Esophagus muscularis mucosa (tissue), 4 donors: Measurements from ENCODE around the gene CUX1. TPM values are rescaled to one million over a fixed set of nuclear protein-coding genes. Genes with fewer than 3 reads are reported as not detected.

Source experiments
- DNase-seq: peaks from one replicate; pipeline ENCODE4 v3.0.0-alpha.2; 2017; ENCODE audit errors: extremely low spot score
- H3K27ac ChIP-seq, 4 donors: fragments of 200-600 bp; sonication (generic); replicated peaks in 1 of 4; 1 replicate in 3 of 4; 2 replicates in 1 of 4; pipeline ENCODE4 v1.5.1; 2016 to 2019; ENCODE audit warnings: mild to moderate bottlenecking in 1 of 4
- H3K27me3 ChIP-seq, 4 donors: fragments of 200-600 bp; sonication (generic); one replicate each; pipeline versions ENCODE4 v1.5.1 to v1.6.0; 2016 to 2019
- H3K36me3 ChIP-seq, 4 donors: fragments of 200-600 bp; sonication (generic); one replicate each; pipeline ENCODE4 v1.5.1; 2016 to 2019
- H3K4me1 ChIP-seq, 4 donors: fragments of 200-600 bp; sonication (generic); one replicate each; pipeline ENCODE4 v1.5.1; 2016 to 2019
- H3K4me3 ChIP-seq, 4 donors: fragments of 200-600 bp; sonication (generic); 1 replicate in 2 of 4; 2 replicates in 2 of 4; pipeline ENCODE4 v1.5.1; 2016 to 2019; ENCODE audit warnings: mild to moderate bottlenecking in 4 of 4, moderate library complexity in 1 of 4
- H3K9me3 ChIP-seq, 4 donors: fragments of 200-600 bp; sonication (generic); 1 replicate in 3 of 4; 2 replicates in 1 of 4; pipeline ENCODE4 v1.5.1; 2016 to 2019
- EP300 ChIP-seq: sonication (generic); formaldehyde crosslinking; IDR thresholded peaks from one replicate; pipeline ENCODE4 v1.6.1; 2017; ENCODE audit warnings: antibody characterized with exemption
- POLR2A ChIP-seq: fragments of 450-650 bp; IDR thresholded peaks from one replicate; pipeline ENCODE4 v1.6.1; 2017; ENCODE audit warnings: antibody characterized with exemption, moderate library complexity, mild to moderate bottlenecking, low read depth
- POLR2AphosphoS5 ChIP-seq, 2 donors: sonication (generic); formaldehyde crosslinking; IDR thresholded peaks; one replicate each; pipeline ENCODE4 v1.6.1; 2017; ENCODE audit warnings: antibody characterized with exemption in 2 of 2
- WGBS: methylation state at CpG from one replicate; pipeline ENCODE4 v1.1.5; 2018; 5-methylcytosine and 5-hydroxymethylcytosine counted together
- intact Hi-C: fragments of 100-400 bp; cut with DNase I; formaldehyde crosslinking; loops from one replicate; pipeline ENCODE4 v1.15.1; 2023
- total RNA-seq, 4 donors: library from RNA; depleted of rRNA; stranded (reverse); fragments of >200 nt; gene quantifications; one replicate each; pipeline versions ENCODE4 v1.1.0 to v1.2.1, GENCODE V29; 2016
- TF ChIP-seq, protein P1 (sequence below), 3 experiments: fragments of 200-600 bp in 2 of 3; fragments of 450-650 bp in 1 of 3; sonication (generic) in 2 of 3; IDR thresholded peaks; one replicate each; pipeline ENCODE4 v1.5.1; 2017 to 2019; ENCODE audit warnings: antibody characterized with exemption in 3 of 3, mild to moderate bottlenecking in 2 of 3, moderate library complexity in 1 of 3

The CUX1 gene
- total RNA-seq, 4 donors from 2014 or later = 61.5 to 136 (median 92.3) TPM

DNA sequence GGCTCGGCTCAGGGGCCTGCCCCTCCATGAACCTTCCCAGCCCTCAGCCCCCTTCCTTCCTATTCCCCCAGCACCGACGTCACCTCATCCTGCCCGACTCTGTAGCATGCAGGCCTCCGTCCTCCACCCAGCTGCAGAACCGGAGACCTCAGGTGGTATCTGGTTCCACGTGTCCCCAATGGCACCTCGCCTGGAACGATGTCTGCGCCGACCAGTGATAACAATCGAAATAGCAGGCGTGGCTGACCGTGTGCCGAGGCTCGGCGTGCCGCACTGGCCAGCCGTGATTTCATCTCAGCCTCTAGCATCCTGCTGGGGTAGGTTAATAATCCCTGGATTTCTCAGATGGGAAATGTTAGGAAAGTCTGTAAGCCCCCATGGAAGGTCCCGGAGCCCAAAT lies 171.7 kb downstream of the CUX1 start:
- H3K4me3 ChIP-seq = no peak overlapping the region
- no peak for DNase-seq
- H3K9me3 ChIP-seq = no peaks in the 10 kb centered on the region
- TF ChIP-seq POLR2A (no peak), EP300 (no peak), POLR2AphosphoS5 (IDR thresholded peaks at IDR 0.05) (no peak)
- TF ChIP-seq, protein P1, sequence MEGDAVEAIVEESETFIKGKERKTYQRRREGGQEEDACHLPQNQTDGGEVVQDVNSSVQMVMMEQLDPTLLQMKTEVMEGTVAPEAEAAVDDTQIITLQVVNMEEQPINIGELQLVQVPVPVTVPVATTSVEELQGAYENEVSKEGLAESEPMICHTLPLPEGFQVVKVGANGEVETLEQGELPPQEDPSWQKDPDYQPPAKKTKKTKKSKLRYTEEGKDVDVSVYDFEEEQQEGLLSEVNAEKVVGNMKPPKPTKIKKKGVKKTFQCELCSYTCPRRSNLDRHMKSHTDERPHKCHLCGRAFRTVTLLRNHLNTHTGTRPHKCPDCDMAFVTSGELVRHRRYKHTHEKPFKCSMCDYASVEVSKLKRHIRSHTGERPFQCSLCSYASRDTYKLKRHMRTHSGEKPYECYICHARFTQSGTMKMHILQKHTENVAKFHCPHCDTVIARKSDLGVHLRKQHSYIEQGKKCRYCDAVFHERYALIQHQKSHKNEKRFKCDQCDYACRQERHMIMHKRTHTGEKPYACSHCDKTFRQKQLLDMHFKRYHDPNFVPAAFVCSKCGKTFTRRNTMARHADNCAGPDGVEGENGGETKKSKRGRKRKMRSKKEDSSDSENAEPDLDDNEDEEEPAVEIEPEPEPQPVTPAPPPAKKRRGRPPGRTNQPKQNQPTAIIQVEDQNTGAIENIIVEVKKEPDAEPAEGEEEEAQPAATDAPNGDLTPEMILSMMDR (IDR thresholded peaks at IDR 0.05) = no peak
- intact Hi-C loops = no loop called here
- WGBS = 92% methylated on average over 20 of the region's 20 CpGs
- H3K27ac ChIP-seq = no peak overlapping the region
- peaks cover 8 to 25% (median 19%) of the 10 kb centered on the region in 4 donors for H3K4me1 ChIP-seq
- no peaks in the 10 kb centered on the region for H3K36me3 ChIP-seq
- no peaks in the 10 kb centered on the region for H3K27me3 ChIP-seq

DNA sequence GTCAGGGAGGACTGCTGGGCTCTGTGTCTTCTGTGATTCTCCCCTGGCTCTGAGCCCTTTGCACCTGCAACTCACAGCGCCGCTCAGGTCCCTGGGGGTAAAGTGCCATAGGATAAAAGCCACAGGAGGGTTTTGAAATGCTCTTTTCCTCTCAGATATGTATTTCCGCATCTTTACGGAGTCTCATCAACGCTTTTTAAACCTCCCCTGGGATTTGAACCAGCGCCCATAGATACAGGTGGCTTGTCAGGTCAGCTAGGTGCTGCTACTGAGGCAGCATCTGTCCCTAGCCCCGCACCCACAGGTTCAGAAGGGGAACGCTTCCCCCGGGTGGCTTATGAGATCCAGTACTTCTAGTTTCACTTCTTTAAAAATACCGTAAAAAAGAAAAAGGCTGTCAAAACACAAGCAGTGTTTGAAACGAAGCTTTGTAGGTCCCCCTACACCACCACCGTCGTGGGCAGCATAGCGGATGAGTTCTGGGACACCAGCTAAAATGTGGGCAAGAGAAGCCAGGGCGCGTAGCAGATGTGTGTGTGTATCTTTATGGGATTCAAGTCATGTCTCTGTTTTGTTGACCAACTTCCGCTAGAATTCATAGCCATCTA lies 173.5 kb downstream of the CUX1 start:
- no peaks in the 10 kb centered on the region for H3K27me3 ChIP-seq
- H3K36me3 ChIP-seq = no peaks in the 10 kb centered on the region
- H3K4me3 ChIP-seq = no peak overlapping the region
- no peaks in the 10 kb centered on the region for H3K9me3 ChIP-seq
- DNase-seq = no peak
- intact Hi-C loops = no loop called here
- peaks cover 0 to 14% (median 11%) of the 10 kb centered on the region in 4 donors for H3K4me1 ChIP-seq
- WGBS = 89% methylated on average over 17 of the region's 17 CpGs
- H3K27ac ChIP-seq = no peak overlapping the region
- TF ChIP-seq POLR2A (no peak), EP300 (no peak), POLR2AphosphoS5 (IDR thresholded peaks at IDR 0.05) (no peak)
- TF ChIP-seq, protein P1 (IDR thresholded peaks at IDR 0.05) = no peak

DNA sequence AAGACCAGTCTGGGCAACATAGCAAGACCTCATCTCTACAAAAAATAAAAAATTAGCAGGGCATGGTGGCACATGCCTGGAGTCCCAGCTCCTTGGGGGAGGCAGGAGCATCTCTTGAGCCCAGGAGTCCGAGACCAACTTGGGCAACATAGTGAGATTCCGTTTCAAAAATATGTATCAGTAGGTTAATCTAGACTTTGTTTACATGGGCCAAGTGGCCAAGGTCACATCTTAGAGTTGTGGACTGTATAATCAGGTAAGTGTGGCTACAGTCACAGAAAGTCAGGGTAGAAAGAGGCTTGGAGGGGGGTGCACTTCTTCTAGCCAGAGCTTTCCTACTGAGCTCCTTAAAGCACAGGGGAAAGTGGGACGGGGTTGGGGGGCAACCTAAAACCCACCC lies 174.4 kb downstream of the CUX1 start:
- no peak for DNase-seq
- TF ChIP-seq EP300 (no peak), POLR2AphosphoS5 (IDR thresholded peaks at IDR 0.05) (no peak), POLR2A (no peak)
- TF ChIP-seq, protein P1 (IDR thresholded peaks at IDR 0.05) = no peak
- Histone ChIP-seq H3K4me1 (peaks cover 0 to 4% (median 1%) of the 10 kb centered on the region in 4 donors), H3K27ac (no peak overlapping the region), H3K4me3 (no peak overlapping the region), H3K36me3 (no peaks in the 10 kb centered on the region), H3K9me3 (no peaks in the 10 kb centered on the region), H3K27me3 (no peaks in the 10 kb centered on the region)
- intact Hi-C loops = no loop called here
- 100% methylated on average over 3 of the region's 3 CpGs for WGBS

DNA sequence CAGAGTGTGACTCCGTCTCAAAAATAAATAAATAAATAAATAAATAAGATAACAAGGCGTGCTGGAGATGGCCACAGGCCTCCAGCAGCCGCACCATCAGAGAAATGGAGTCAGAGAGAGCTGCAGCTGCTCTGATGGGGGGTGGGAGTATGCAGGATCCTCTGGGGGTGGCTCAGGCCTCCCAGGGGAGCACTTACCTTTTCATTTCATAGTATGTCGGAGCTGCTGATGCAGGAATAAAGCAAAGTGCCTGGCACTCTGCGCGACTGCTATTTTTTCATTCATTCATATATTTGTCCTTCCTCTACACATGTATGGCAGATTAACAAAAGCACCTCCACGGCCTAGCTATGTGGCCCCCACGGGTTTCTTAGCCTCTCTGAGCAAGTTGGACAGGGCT lies 175.9 kb downstream of the CUX1 start:
- Histone ChIP-seq H3K9me3 (no peaks in the 10 kb centered on the region), H3K27ac (no peak overlapping the region), H3K36me3 (no peaks in the 10 kb centered on the region), H3K4me3 (no peak overlapping the region), H3K4me1 (peaks cover 0 to 6% (median 2%) of the 10 kb centered on the region in 4 donors), H3K27me3 (no peaks in the 10 kb centered on the region)
- TF ChIP-seq EP300 = no peak
- TF ChIP-seq POLR2AphosphoS5 (IDR thresholded peaks at IDR 0.05) = no peak
- TF ChIP-seq, protein P1 (IDR thresholded peaks at IDR 0.05) = no peak
- DNase-seq = no peak
- intact Hi-C loops = no loop called here
- WGBS = 90% methylated on average over 8 of the region's 8 CpGs

DNA sequence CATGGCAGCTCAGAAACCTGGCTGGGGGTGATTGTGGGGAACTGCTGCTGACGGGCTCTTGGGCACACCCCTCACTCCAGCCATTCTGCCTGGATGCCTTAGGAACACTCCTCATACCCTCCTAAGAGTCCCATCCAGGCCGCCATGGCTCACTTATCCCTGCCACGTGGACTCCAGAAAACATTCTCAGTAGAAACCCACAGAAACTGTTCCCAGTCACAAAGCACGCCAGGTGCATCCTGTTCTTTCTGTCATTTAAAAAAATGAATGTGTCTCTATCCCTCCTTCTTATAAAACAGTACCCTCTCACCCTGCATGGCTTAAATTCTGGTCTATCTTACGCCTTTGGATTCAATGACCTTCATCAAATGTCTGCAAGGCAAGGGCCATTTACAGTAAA lies 177.7 kb downstream of the CUX1 start:
- no peak overlapping the region for H3K4me3 ChIP-seq
- no peaks in the 10 kb centered on the region for H3K9me3 ChIP-seq
- H3K4me1 ChIP-seq = peaks cover 0 to 10% (median 7%) of the 10 kb centered on the region in 4 donors
- DNase-seq = no peak
- H3K27me3 ChIP-seq = no peaks in the 10 kb centered on the region
- intact Hi-C loops = no loop called here
- 85% methylated on average over 4 of the region's 5 CpGs for WGBS
- TF ChIP-seq POLR2A = no peak
- TF ChIP-seq, protein P1 (IDR thresholded peaks at IDR 0.05) = no peak
- TF ChIP-seq POLR2AphosphoS5 (IDR thresholded peaks at IDR 0.05) = no peak
- no peak for TF ChIP-seq EP300
- H3K36me3 ChIP-seq = no peaks in the 10 kb centered on the region
- no peak overlapping the region for H3K27ac ChIP-seq
